Muscle of arm (tissue), 14 donors: ENCODE results near the gene OR52H1. TPM values are rescaled to one million over a fixed set of nuclear protein-coding genes. Genes with fewer than 3 reads are reported as not detected.
A peak's percentile ranks its signal among the peaks of the same experiment; 100 is the strongest.
"Not testable (repeated sequence)": the region's sequence is repeated elsewhere in the genome, so short reads cannot be mapped to it uniquely, and the experiment has no call there.

Experiments
- DNase-seq: peaks from one replicate; pipeline ENCODE4 v3.0.0-alpha.2; 2013
- long read RNA-seq, 11 donors: transcript quantifications; one replicate each; lab custom pipeline, GENCODE V29; 2026
- polyA plus RNA-seq, 12 donors: library from polyadenylated mRNA; unstranded; fragments of 120-200 nt; gene quantifications; one replicate each; pipeline ENCODE4 v1.2.1, GENCODE V29; 2013; ENCODE audit not compliant: insufficient read length in 12 of 12

Gene OR52H1
- under 1 TPM in 1 of 12 donors, not detected in 11; 0.29 TPM for polyA plus RNA-seq
- long read RNA-seq, donor 1, result 0 reads
- long read RNA-seq, donor 2, result 0 reads
- long read RNA-seq, donor 3, result 0 reads
- long read RNA-seq, donor 4, result 0 reads
- long read RNA-seq, donor 5, result 0 reads
- long read RNA-seq, donor 6, result 0 reads
- long read RNA-seq, donor 7, result 0 reads
- long read RNA-seq, donor 8, result 0 reads
- long read RNA-seq, donor 9, result 0 reads
- long read RNA-seq, donor 10, result 0 reads
- long read RNA-seq, donor 11, result 0 reads

- no peak for DNase-seq
Observed at GRCh38 chr11:5548440-5548839, at the start of gene OR52H1. OR52H1 (minus strand) TSS chr11:5548540; CDS start chr11:5545505, 3,035 bp downstream.

- DNase-seq, result no peak
Observed at GRCh38 chr11:5597953-5598352, 49.6 kb upstream of the OR52H1 start.

DNA sequence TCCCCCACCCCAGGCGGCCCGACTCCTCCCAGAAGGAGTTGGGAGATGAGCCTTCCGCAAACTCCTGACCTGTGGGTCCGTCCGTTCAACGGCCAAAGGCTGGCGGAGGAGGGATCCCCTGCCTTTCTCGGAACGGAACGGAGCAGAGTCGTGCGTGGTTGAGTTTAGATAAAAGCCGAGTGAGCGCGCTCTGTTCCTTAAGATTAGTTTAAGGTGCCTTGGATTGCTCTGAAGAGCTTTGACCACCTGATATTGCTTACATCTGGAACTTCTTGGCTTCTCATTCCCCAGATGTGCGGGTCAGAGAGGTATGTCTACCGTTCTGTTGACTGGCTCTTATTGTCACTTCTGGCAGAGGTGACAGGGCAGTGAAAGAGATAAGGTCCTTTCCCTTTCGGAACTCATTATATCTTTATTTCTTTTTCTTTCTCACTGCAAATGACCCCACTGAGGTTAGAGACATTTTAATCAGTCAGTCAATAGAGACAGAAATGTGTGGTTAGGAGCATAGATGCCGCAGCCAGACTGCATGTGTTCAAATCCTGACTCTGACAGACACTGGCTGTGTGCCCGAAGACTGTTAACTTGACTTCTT, 48.4 kb upstream of the OR52H1 start, which contains the start of gene TRIM6:
Gene TRIM6 (plus strand): TSS at position 31 of the 595 bp plus-strand sequence. CDS start 261 bp downstream, at position 292.
- DNase-seq, result peak; percentile 43

- DNase-seq, result no peak
Observed at GRCh38 chr11:5593146-5593545, 44.8 kb upstream of the OR52H1 start.

DNA sequence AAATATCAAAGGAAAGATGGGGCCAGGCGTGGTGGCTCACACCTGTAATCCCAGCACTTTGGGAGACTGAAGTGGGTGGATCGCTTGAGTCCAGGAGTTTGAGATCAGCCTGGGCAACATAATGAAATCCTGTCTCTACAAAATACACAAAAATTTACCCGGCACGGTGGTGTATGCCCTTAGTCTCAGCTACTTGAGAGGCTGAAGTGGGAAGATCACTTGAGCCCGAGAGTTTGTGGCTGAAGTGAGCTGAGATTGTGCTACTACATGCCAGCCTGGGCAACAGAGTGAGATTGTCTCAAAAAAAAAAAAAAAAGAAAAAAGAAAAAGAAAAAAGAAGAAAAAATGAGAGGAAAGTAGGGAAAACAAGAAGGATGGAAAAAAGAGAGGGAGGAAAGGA, 44.3 kb upstream of the OR52H1 start:
- no peak for DNase-seq

DNA sequence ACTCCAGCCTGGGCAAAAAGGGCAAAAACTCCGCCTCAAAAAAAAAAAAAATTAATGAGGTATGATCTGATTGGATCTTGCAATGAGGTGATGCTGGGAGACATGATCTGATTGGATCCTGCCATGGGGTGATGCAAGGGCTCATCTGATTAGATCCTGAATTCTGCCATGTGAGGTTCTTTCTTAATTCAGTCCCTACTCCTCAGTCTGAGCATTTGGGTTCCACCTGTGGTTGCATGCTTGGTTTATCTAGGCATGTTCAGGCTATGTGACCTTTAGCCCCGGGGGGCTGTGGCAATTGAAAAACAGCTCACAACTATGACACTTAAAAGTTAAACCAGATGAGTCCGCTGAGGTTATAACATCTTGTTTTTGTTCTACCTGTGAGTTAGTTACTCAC, 43.3 kb upstream of the OR52H1 start:
- DNase-seq, result no peak

GRCh38 chr11:5589906-5590305, 41.6 kb upstream of the OR52H1 start:
- not testable (repeated sequence) for DNase-seq

- DNase-seq, result not testable (repeated sequence)
Observed at GRCh38 chr11:5584458-5584857, 36.1 kb upstream of the OR52H1 start.

- no peak for DNase-seq
Observed at GRCh38 chr11:5581014-5581413, 32.7 kb upstream of the OR52H1 start.

- no peak for DNase-seq
Observed at GRCh38 chr11:5580577-5580976, 32.2 kb upstream of the OR52H1 start, which contains the start of gene OR52B6. OR52B6 (plus strand) TSS chr11:5580877; CDS start chr11:5580877, 0 bp downstream.

- no peak for DNase-seq
Observed at GRCh38 chr11:5577101-5577500, 28.8 kb upstream of the OR52H1 start.

DNA sequence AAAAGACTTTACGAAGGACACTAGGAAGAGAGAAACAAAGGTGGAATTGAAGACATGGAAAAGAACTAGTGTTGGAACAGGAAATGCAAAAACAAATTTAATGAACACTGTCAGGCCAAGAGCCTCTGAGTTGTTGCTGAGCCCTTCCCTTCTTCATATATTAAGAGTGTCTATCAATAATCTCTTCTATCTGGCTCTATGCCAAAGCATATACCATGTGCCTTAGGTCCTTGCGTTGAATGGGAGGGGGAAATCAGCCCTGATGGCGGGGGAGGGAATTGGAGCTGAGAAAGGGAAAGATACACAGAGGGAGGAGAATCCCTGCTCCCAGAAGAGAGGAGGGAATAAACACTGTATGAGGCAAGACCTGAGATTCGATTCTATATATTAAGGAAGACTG, 26.8 kb upstream of the OR52H1 start:
- no peak for DNase-seq

GRCh38 chr11:5574654-5575053, 26.3 kb upstream of the OR52H1 start:
- no peak for DNase-seq

DNA sequence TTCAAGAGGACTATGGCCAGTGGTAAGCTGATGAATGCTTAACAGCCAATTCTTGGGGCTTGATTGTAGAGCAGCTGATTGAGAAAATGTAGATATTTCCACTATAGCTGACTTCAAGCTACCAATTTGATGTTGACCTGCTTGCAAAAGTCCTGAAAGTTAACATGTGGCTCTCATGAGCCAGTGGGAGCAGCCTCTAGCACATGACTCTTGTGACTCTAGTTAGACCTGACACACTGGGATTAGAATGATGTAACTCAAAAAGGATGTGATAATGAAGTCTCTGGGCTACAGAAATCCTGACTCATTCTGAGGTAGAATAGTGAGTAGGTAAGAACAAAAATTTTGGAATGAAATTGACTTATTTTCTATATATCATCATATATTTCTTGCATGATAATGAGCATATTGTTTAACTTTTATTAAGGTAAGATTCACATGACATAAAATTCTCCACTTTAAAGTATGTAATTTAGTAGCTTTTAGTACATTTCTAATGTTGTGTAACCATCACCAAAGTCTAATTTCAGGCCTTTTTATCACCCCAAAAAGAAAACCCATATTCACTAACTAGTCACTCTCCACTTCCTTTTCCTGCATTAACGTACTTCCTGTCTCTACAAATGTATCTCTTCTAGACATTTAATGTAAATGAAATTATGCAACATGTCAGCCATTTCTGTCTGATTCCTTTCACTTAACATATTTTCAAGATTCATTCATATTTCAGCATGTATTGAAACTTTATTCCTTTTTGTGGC, 16.1 kb upstream of the OR52H1 start:
- no peak for DNase-seq

DNA sequence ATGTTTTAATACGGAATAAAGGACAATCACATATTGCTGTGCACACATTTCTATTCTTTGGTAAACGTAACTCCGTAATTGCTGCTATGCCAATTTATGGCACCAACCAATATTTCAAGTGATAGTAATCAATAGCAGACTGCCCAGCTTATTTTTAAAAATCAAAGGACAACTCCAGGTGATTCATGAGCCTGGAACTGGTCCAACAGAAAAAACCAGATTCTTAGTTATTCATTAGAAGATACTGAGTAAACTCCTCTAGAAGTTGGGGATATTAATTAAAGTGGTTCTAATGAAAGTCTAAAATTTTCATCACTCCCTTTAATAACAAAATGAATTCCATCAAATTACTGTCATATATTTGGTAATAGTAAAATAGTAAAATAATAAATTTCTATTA, 9.4 kb upstream of the OR52H1 start:
- no peak for DNase-seq

DNA sequence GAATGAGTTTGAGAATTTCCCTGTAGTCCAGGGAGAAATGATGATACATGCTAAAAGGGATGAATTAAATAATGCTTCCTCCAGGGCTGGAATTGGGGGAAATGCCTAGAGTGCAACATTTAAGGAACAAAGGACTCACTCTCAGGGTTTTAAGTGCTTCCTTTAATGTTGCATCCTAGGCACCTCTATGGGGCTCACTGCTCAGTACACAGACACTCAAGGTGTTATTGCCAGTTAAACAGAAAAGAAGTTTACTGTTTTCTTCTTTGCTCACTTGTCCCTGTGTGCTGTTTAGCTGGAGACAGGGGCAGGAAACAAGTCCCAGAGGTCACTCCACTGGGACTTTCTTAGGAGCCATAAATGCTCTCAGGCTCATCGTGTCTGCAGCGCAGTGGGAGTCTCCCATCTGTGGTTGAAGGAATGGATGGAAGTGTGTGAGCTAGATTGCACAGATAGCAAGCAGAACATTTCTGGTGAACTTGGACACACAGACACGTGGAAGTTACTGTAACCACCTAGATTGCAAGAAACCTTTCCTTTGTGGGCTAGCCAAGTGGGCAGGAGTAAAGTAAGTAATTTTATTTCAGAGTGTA, 8.4 kb upstream of the OR52H1 start:
- no peak for DNase-seq

- DNase-seq, result no peak
Observed at GRCh38 chr11:5553343-5553742, 5.0 kb upstream of the OR52H1 start.

GRCh38 chr11:5550440-5551095, 2.2 kb upstream of the OR52H1 start:
- DNase-seq, result no peak

- DNase-seq, result no peak
Observed at GRCh38 chr11:5547982-5548381, 358 bp downstream of the OR52H1 start.

DNA sequence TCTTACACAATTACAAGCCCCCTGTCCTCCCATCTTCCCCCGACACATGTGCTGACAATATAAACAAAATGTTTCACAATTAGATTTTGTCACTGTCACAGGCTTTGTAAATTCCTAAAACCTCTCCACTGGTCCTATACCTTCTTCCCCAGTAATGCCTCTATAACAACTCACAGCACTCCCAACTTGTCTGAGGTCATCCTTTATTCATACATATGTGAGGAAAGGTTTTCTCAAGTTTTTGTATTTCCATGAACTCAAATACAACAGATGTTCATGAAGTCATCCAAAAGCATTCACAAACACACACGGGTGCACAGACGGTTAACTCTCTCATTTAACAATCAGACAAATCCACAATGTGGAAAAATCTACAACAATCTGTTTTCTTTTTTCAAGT, 1.9 kb downstream of the OR52H1 start:
- DNase-seq, result no peak

DNA sequence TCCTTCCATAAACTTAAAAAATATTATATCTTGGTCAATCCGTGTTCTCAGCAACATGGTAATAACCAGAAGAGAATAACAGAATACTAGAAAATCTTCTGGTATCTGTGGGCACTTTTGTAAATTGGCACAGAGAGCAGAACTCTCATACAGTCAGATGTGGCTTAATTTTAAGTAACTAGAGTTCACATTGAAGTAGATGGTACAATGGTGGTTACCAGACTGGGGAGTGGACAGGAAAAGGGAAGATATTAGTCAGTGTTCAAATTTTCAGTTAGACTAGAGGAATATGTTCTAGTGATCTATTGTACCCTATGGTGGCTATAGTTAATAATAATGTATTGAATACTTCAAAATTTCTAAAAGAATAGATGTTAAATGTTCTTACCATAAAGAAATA, 6.9 kb downstream of the OR52H1 start:
- no peak for DNase-seq

GRCh38 chr11:5536482-5536881, 11.9 kb downstream of the OR52H1 start:
- no peak for DNase-seq
